Natural killer cell treated with Interleukin-12 subunit alpha and Interleukin-12 subunit beta and Interleukin-15 and Interleukin-18, amount 100 ng/mL, for 72 hours (primary cell): ENCODE data around the gene GTF3C5. TPM values are rescaled to one million over a fixed set of nuclear protein-coding genes. Genes with fewer than 3 reads are reported as not detected.
"Not testable (repeated sequence)": the region's sequence is repeated elsewhere in the genome, so short reads cannot be mapped to it uniquely, and the experiment has no call there.

Experiments used
- ATAC-seq, 2 donors: fragments of 150-1000 bp; cut with Tn5 transposase in 1 of 2; sonication (Bioruptor Pico), chemical (Tn5 transposase) in 1 of 2; 2 replicates each; pipeline ENCODE4 v1.10.0; 2021
- DNase-seq: peaks from one replicate; pipeline ENCODE4 v3.0.0; 2022; ENCODE audit warnings: low spot score
- H3K27ac Mint-ChIP-seq, 2 donors: 1 replicate in 1 of 2; 2 replicates in 1 of 2; pipeline ENCODE4 v1.8.0; 2022; ENCODE audit warnings: mixed read lengths in 2 of 2, mild to moderate bottlenecking in 1 of 2, moderate library complexity in 1 of 2
- H3K27me3 Mint-ChIP-seq, 2 donors: 1 replicate in 1 of 2; 2 replicates in 1 of 2; pipeline ENCODE4 v1.8.0; 2022; ENCODE audit warnings: mixed read lengths in 2 of 2
- H3K36me3 Mint-ChIP-seq: one replicate; pipeline ENCODE4 v1.8.0; 2022; ENCODE audit warnings: mixed read lengths
- H3K4me1 Mint-ChIP-seq, 2 donors: 1 replicate in 1 of 2; 2 replicates in 1 of 2; pipeline ENCODE4 v1.8.0; 2022; ENCODE audit warnings: low read depth in 2 of 2, mixed read lengths in 2 of 2, mild to moderate bottlenecking in 1 of 2
- H3K4me3 Mint-ChIP-seq: one replicate; pipeline ENCODE4 v1.8.0; 2022; ENCODE audit warnings: mixed read lengths
- H3K9me3 Mint-ChIP-seq: 2 replicates; pipeline ENCODE4 v1.8.0; 2022; ENCODE audit warnings: mixed read lengths
- total RNA-seq, 2 donors: library from RNA; stranded (reverse); gene quantifications; one replicate each; pipeline ENCODE4 v1.2.3, GENCODE V29; 2022

GTF3C5 gene
- total RNA-seq, 2 donors from 2014 or later: 69.2 to 81.4 TPM

DNA sequence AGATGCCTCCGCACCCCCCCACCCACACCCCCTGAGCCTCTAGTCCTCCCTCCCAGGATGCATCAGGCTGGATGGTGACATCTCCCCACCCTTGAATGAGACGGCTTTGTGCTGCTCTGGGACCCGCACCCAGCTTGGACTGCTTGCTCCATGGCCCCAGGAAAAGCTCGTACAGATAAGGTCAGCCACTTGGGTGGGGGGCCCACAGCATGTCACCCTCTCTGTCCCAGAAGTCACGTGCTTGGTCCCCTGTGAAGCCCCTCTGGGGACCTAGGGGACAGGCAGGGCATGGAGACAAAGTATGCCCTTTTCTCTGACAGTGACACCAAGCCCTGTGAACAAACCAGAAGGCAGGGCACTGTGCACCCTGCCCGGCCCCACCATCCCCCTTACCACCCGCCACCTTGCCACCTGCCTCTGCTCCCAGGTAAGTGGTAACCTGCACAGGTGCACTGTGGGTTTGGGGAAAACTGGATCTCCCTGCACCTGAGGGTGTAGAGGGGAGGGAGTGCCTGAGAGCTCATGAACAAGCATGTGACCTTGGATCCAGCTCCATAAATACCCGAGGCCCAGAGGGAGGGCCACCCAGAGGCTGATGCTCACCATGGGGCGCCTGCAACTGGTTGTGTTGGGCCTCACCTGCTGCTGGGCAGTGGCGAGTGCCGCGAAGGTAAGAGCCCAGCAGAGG is 51.3 kb downstream of the GTF3C5 start:
- H3K36me3 Mint-ChIP-seq, H3K4me3 Mint-ChIP-seq, H3K4me1 Mint-ChIP-seq, DNase-seq, H3K9me3 Mint-ChIP-seq, ATAC-seq, H3K27ac Mint-ChIP-seq, H3K27me3 Mint-ChIP-seq: not testable (repeated sequence)

DNA sequence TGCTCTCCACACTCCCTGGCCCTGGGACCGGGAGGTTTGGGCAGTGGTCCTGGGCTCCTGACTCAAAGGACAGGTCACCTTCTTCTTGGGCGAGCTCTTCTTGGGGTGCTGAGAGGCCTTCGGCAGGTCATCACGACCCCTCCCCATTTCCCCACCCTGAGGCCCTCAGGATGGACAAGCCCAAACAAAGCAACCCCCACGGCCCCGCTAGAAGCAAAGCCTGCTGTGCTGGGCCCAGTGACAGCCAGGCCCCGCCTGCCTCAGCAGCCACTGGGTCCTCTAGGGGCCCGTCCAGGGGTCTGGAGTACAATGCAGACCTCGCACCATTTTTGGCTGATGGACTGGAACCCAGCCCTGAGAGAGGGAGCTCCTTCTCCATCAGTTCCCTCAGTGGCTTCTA is 52.9 kb downstream of the GTF3C5 start:
- not testable (repeated sequence) for ATAC-seq, H3K4me3 Mint-ChIP-seq, H3K36me3 Mint-ChIP-seq

DNA sequence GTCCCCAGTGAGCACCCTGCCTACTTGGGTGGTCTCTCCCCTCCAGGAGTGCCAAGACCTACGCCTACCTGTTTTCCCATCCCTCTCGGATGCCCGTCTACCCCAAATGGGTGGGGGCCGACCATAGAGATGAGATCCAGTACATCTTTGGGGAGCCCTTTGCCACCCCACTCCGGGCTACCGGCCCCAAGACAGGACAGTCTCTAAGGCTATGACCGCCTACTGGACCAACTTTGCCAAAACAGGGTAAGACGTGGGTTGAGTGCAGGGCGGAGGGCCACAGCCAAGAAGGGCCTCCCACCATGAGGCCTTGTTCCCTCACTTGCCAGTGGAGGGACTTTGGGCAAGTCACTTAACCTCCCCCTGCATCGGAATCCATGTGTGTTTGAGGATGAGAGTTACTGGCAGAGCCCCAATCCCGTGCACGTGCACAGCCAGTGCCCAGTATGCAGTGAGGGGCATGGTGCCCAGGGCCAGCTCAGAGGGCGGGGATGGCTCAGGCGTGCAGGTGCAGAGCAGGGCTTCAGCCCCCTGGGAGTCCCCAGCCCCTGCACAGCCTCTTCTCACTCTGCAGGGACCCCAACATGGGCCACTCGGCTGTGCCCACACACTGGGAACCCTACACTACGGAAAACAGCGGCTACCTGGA is 55.5 kb downstream of the GTF3C5 start:
- not testable (repeated sequence) for ATAC-seq, H3K9me3 Mint-ChIP-seq, H3K27me3 Mint-ChIP-seq, H3K27ac Mint-ChIP-seq, H3K4me1 Mint-ChIP-seq, H3K4me3 Mint-ChIP-seq, H3K36me3 Mint-ChIP-seq
- DNase-seq: peak; percentile 42

More for the DNA sequence above, 52.9 kb downstream of the GTF3C5 start:
- not testable (repeated sequence) for H3K9me3 Mint-ChIP-seq, H3K27me3 Mint-ChIP-seq, H3K4me1 Mint-ChIP-seq, H3K27ac Mint-ChIP-seq
- peak; percentile 18 for DNase-seq

- no peaks in the 10 kb centered on the region for H3K36me3 Mint-ChIP-seq
- no peak overlapping the region for H3K27ac Mint-ChIP-seq
- ATAC-seq (no peak), DNase-seq (peak; percentile 47)
- H3K4me3 Mint-ChIP-seq: no peak overlapping the region
- H3K4me1 Mint-ChIP-seq: no peaks in the 10 kb centered on the region
- no peaks in the 10 kb centered on the region for H3K9me3 Mint-ChIP-seq
- H3K27me3 Mint-ChIP-seq: no peaks in the 10 kb centered on the region
Measured at GRCh38 chr9:133086894-133087293, 56.1 kb downstream of the GTF3C5 start.

- ATAC-seq: no peak
- Mint-ChIP-seq H3K27me3 (no peaks in the 10 kb centered on the region), H3K36me3 (no peaks in the 10 kb centered on the region), H3K9me3 (no peaks in the 10 kb centered on the region), H3K4me1 (no peaks in the 10 kb centered on the region), H3K27ac (no peak overlapping the region), H3K4me3 (no peak overlapping the region)
- peak; percentile 44 for DNase-seq
Measured at GRCh38 chr9:133087429-133088145, 56.8 kb downstream of the GTF3C5 start.

DNA sequence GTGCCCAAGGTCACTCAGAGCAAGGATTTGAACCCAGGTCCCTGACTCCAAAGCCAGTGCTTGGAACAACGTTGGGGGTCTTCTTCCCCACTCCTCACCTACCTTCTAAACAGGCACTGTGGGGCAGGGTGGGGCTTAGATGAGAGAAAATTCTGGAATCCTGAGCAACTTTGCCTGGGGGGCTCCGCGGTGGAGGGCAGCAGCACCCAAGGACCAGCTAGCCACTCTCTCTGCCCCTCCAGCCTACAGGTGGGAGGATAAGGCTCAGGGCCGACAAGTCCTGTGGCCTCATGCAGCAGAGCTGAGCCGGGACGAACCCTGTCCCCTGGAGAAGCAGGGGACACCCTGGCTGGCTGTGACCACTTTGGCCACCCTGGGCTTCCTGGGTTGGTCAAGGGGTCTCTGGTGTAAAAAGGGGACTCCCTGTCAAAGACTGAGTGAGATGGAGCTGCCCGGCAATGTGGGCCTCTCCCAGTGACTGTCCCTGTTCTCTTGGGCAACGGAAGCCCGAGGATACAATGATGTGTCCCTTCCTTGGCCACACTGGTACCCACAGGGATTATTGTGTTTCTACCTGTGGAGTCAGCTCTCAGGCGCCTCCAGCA is 57.5 kb downstream of the GTF3C5 start:
- H3K27me3 Mint-ChIP-seq: no peaks in the 10 kb centered on the region
- no peak overlapping the region for H3K27ac Mint-ChIP-seq
- no peak overlapping the region for H3K4me3 Mint-ChIP-seq
- H3K4me1 Mint-ChIP-seq: no peaks in the 10 kb centered on the region
- ATAC-seq: no peak
- no peaks in the 10 kb centered on the region for H3K36me3 Mint-ChIP-seq
- no peaks in the 10 kb centered on the region for H3K9me3 Mint-ChIP-seq
- DNase-seq: peak; percentile 44

- H3K36me3 Mint-ChIP-seq: no peaks in the 10 kb centered on the region
- DNase-seq (no peak), ATAC-seq (no peak)
- no peaks in the 10 kb centered on the region for H3K9me3 Mint-ChIP-seq
- no peak overlapping the region for H3K4me3 Mint-ChIP-seq
- no peaks in the 10 kb centered on the region for H3K4me1 Mint-ChIP-seq
- no peaks in the 10 kb centered on the region for H3K27me3 Mint-ChIP-seq
- no peak overlapping the region for H3K27ac Mint-ChIP-seq
Measured at GRCh38 chr9:133088756-133089155, 58.0 kb downstream of the GTF3C5 start.

- ATAC-seq (no peak), DNase-seq (peak; percentile 16)
- Mint-ChIP-seq H3K27me3 (no peaks in the 10 kb centered on the region), H3K9me3 (no peaks in the 10 kb centered on the region), H3K27ac (no peak overlapping the region), H3K4me1 (no peaks in the 10 kb centered on the region), H3K4me3 (no peak overlapping the region), H3K36me3 (no peaks in the 10 kb centered on the region)
Measured at GRCh38 chr9:133089271-133089671, 58.5 kb downstream of the GTF3C5 start.

GRCh38 chr9:133090187-133090586 is 59.4 kb downstream of the GTF3C5 start:
- H3K27me3 Mint-ChIP-seq: no peaks in the 10 kb centered on the region
- H3K4me3 Mint-ChIP-seq: no peak overlapping the region
- no peak overlapping the region for H3K27ac Mint-ChIP-seq
- DNase-seq: peak; percentile 32
- no peak for ATAC-seq
- H3K4me1 Mint-ChIP-seq: no peaks in the 10 kb centered on the region
- no peaks in the 10 kb centered on the region for H3K36me3 Mint-ChIP-seq
- no peaks in the 10 kb centered on the region for H3K9me3 Mint-ChIP-seq

GRCh38 chr9:133090752-133091385 is 60.1 kb downstream of the GTF3C5 start:
- DNase-seq (peak; percentile 44), ATAC-seq (peak in 1 of 2 donors; percentile 43)
- no peaks in the 10 kb centered on the region for H3K27me3 Mint-ChIP-seq
- H3K36me3 Mint-ChIP-seq: peaks cover 1% of the 10 kb centered on the region
- no peak overlapping the region for H3K27ac Mint-ChIP-seq
- H3K4me3 Mint-ChIP-seq: no peak overlapping the region
- peaks cover under 1% of the 10 kb centered on the region for H3K9me3 Mint-ChIP-seq
- H3K4me1 Mint-ChIP-seq: no peaks in the 10 kb centered on the region

DNA sequence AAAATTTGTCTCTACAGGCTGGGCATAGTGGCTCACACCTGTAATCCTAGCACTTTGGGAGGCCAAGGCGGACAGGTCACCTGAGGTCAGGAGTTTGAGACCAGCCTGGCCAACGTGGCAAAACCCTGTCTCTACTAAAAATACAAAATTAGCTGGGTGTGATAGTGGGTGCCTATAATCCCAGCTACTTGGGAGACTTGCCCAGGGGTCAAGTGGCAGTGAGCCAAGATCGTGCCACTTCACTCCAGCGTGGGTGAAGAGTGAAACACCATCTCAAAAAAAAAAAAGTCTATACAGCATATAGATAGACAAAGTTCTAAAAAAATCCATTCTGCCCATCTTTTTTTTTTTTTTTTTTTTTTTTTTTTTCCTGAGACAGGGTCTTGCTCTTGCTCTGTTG is 63.6 kb downstream of the GTF3C5 start:
- H3K27me3 Mint-ChIP-seq: not testable (repeated sequence)

DNA sequence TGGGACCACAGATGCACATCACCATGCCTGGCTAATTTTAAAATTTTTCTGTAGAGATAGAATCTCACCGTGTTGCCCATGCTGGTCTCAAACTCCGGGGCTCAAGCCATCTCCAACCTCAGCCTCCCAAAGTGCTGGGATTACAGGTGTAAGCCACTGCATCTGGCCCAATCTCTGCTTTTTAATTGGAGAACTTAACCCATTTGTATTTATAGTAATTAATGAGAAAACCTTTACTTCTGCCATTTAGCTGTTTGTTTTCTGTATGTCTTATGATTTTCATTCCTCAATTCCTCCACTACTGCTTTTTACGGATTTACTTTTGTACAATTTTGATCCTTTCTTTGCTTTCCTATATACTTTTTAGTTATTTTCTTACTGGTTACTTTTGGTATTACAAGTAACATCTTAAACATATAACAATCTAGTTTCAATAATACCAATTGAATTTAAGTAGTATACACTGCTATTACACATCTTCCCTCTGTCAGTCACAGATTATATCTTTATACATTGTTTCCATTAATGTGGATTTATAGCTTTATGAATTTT is 64.1 kb downstream of the GTF3C5 start:
- ATAC-seq: no peak
- peaks cover 0 to 3% of the 10 kb centered on the region in 2 donors for H3K4me1 Mint-ChIP-seq
- H3K36me3 Mint-ChIP-seq: peaks cover 11% of the 10 kb centered on the region
- H3K27ac Mint-ChIP-seq: no peak overlapping the region
- DNase-seq: no peak
- no peaks in the 10 kb centered on the region for H3K27me3 Mint-ChIP-seq
- no peak overlapping the region for H3K4me3 Mint-ChIP-seq
- H3K9me3 Mint-ChIP-seq: peaks cover 7% of the 10 kb centered on the region

More for the DNA sequence above, 63.6 kb downstream of the GTF3C5 start:
- H3K9me3 Mint-ChIP-seq, H3K4me1 Mint-ChIP-seq, H3K27ac Mint-ChIP-seq, H3K4me3 Mint-ChIP-seq, ATAC-seq: not testable (repeated sequence)
- peaks cover 11% of the 10 kb centered on the region for H3K36me3 Mint-ChIP-seq
- peak; percentile 6 for DNase-seq

- H3K4me3 Mint-ChIP-seq: no peak overlapping the region
- peaks cover 11% of the 10 kb centered on the region for H3K36me3 Mint-ChIP-seq
- ATAC-seq: no peak
- peaks cover 7% of the 10 kb centered on the region for H3K9me3 Mint-ChIP-seq
- no peak overlapping the region for H3K27ac Mint-ChIP-seq
- peak; percentile 54 for DNase-seq
- no peaks in the 10 kb centered on the region for H3K27me3 Mint-ChIP-seq
- peaks cover 0 to 6% of the 10 kb centered on the region in 2 donors for H3K4me1 Mint-ChIP-seq
Measured at GRCh38 chr9:133098104-133098754, 67.4 kb downstream of the GTF3C5 start.
